NCI-H748 treated with DMSO at 0.1 percent for 48 hours (cell line): Measurements from ENCODE around the gene TPSAB1.
"Not testable (repeated sequence)": the region's sequence is repeated elsewhere in the genome, so short reads cannot be mapped to it uniquely, and the experiment has no call there.

Source experiments
- DNase-seq: peaks from one replicate; lab custom pipeline; 2025; lab: John Stamatoyannopoulos, UW

Gene TPSAB1

DNA sequence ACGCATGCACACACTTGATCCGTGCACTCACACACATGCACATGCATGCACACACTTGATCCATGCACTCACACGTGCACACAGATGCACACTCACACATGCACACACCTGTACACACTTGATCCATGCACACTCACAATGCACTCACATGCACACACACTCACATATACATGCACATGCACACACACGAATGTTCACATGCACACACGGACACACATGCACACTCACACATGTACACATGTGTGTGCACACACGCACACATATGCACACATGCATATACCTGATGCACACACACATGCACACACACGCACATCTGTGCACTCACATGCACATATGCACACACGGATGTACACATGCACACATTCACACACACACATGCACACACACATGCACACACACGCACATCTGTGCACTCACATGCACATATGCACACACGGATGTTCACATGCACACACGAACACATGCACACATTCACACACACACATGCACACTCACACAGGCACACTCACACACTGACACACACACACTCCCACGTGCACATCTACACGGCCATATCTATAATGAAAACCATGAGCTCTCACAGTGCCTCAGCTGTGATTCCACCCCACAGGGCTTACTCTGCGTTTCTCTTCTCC is 7.5 kb downstream of the TPSAB1 start:
- DNase-seq = not testable (repeated sequence)

DNA sequence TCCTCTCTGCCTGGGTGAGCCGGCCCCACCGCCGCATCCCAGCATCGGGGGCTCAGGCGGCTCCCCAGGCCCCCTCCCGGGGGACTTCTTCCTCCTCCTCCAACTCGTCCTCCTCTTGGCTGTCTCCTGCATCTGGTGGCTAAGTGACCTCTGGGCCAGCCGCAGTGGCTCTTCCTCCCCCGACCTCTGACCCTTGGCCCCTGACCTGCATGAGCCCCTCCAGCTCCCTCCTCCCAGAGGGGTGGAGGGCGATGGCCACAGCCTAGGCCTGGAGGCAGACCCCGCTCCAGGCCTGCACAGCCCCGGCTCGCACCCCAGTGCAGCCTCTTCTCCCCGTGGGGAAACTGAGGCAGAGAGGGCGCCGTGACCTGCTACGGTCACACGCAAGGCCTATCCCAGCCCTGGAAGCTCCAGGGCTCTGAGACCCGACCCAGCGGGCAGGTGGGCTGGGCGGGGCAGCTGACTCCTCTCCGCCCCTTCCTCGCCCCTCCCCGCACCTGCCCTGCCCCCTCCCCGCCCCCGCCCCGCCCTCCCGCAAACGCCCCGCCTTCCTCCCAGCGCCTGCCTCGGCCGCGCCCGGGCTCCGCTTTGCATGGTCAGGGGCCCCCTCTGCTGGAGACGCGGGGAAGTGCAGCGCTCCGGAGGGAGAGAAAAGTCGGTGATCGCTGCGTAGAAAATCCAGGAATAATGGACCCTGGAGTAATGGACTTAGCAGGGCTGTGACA is 8.7 kb downstream of the TPSAB1 start:
- not testable (repeated sequence) for DNase-seq

DNA sequence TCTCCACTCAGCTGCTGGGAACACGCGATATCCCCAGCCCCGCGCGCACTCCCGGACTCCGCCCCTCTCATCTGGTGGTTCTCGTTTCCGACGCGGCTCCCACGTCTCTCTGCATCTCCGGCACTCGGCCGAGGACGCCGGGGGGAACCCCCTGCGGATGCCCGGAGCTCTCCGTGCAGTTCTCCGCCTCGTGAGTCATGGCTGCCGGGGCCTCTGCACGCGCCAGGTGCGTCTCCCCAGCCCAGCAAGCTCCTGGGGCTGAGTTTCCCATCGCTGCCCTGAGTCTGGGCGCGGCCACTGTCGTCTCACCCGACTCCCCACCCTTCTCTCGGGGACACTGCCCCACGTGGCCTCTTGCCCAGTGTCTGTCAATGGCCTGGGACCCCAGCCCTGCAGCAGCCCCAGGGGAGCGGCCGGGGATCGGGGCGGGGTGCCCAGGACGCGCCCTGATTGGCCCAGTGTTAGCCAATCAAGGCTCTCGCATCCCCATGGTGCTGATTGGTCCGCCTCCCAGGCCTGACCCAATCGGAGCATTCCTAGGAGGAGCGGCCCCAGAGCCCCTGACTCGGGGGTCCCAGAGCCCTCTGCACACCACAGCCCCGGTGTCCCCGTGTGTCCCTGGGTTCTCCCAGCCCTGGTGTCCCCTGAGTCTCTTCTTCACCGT is 13.3 kb downstream of the TPSAB1 start:
- not testable (repeated sequence) for DNase-seq

DNA sequence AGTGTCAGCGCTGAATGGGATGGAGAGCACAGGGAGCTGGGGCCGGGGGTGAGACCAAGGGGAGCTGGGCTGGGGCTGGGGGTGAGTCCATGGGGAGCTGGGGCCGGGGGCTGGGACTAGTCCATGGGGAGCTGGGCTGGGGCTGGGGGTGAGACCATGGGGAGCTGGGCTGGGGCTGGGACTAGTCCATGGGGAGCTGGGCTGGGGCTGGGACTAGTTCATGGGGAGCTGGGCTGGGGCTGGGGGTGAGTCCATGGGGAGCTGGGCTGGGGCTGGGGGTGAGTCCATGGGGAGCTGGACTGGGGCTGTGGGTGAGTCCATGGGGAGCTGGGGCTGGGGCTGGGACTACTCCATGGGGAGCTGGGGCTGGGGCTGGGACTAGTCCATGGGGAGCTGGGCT is 14.3 kb downstream of the TPSAB1 start:
- not testable (repeated sequence) for DNase-seq

DNA sequence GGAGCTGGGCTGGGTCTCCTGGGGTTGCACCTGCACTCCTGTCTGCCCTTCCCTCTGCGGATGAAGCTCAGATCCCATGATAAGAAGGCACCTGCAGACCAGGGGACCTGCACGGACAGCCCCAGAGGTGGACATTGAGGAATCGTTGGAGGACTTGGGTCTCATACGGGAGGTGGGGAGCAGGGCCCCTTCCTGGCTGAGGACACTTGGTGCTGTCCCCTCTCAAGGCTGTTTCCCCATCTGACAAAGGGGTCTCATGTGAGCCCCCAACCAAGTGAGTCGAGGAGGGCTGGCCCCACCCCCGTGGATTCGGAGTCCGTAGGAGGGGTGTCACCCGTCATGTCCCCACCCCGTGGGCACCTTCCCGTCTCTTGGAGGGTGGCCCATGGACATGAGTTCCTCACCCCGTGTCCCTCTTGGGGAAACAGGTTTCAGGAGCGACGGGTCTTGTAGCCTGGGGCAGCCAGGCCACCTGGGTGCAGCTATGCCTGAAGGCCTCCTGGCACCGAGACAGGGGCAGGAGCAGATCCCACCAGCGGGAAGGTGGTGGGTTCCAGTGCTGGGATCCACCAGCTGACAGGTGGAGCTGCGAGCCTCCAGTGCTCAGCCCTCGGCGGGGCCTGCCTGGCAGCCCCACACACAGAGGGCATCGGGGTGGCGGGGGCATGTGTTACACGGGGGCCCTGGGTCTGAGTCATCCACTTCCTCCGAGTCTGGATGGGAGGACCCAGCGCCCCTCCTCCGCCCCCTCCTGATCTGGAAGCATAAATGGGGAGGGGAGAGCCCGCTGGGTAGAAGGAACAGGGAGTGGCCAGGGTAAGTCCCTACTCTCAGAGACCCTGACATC is 15.0 kb downstream of the TPSAB1 start, which contains the start of gene TPSD1:
Gene TPSD1 (plus strand): TSS at position 794 of the 847 bp plus-strand sequence. CDS start 212 bp downstream, outside the sequence.
- not testable (repeated sequence) for DNase-seq

DNA sequence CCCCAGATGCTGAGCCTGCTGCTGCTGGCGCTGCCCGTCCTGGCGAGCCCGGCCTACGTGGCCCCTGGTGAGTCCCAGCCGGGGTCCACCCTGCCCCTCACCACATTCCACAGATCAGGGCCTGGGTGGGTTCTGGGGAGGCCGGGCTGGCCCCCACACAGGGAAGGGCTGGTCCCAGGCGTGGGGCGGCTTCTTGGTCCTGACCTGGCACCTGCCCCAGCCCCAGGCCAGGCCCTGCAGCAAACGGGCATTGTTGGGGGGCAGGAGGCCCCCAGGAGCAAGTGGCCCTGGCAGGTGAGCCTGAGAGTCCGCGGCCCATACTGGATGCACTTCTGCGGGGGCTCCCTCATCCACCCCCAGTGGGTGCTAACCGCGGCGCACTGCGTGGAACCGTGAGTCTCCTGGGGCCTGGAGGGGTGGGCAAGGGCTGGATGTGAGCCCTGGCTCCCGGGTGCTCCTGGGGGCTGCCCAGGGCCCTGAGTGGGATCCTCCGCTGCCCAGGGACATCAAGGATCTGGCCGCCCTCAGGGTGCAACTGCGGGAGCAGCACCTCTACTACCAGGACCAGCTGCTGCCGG is 15.9 kb downstream of the TPSAB1 start:
- not testable (repeated sequence) for DNase-seq

DNA sequence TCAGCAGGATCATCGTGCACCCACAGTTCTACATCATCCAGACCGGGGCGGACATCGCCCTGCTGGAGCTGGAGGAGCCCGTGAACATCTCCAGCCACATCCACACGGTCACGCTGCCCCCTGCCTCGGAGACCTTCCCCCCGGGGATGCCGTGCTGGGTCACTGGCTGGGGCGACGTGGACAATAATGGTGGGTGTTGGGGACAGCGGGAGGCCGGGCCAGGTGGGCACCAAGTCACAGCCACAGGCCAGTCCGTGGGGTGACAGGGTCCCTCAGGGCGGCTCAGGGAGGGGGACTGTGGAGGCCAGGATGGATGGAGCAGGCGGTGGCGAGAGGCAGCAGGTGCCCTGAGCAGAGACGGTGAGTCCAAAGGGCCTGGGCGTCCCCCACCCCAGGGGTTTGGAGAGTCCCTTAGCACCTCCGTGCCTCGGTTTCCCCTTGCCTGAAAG is 16.4 kb downstream of the TPSAB1 start:
- DNase-seq = no peak

DNA sequence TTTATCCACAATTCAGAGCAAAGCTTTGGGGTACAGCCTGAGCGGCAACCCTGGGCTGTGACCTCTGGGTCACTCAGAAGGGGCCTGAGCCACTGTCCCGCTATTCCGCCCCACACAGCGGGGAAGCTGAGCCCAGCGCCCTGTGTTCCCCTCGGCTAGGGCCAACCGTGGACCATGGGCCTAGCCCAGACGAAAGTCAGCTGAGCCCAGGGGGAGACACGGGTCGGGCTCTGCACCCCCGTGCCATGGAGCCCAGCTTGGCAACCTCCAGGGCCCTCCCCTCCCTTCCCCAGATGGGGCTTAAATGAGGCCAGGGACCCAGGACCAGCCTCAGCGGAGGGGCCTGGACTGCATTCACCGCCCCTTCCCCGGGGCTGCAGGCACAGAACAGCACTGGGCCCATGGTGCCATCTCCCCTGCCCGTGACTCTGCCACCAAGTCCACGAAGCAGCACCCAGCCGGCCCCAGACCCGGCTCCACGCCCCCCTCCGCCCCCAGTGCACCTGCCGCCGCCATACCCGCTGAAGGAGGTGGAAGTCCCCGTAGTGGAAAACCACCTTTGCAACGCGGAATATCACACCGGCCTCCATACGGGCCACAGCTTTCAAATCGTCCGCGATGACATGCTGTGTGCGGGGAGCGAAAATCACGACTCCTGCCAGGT is 17.2 kb downstream of the TPSAB1 start:
- no peak for DNase-seq

DNA sequence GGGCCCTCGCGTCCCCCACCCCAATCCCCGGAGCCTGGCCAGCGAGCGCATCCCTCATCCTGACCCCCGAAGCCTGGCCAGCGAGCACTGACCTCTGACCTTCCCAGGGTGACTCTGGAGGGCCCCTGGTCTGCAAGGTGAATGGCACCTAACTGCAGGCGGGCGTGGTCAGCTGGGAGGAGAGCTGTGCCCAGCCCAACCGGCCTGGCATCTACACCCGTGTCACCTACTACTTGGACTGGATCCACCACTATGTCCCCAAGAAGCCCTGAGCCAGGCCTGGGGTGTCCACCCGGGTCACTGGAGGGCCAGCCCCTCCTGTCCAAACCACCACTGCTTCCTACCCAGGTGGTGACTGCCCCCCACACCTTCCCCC is 17.7 kb downstream of the TPSAB1 start:
- DNase-seq = no peak

DNA sequence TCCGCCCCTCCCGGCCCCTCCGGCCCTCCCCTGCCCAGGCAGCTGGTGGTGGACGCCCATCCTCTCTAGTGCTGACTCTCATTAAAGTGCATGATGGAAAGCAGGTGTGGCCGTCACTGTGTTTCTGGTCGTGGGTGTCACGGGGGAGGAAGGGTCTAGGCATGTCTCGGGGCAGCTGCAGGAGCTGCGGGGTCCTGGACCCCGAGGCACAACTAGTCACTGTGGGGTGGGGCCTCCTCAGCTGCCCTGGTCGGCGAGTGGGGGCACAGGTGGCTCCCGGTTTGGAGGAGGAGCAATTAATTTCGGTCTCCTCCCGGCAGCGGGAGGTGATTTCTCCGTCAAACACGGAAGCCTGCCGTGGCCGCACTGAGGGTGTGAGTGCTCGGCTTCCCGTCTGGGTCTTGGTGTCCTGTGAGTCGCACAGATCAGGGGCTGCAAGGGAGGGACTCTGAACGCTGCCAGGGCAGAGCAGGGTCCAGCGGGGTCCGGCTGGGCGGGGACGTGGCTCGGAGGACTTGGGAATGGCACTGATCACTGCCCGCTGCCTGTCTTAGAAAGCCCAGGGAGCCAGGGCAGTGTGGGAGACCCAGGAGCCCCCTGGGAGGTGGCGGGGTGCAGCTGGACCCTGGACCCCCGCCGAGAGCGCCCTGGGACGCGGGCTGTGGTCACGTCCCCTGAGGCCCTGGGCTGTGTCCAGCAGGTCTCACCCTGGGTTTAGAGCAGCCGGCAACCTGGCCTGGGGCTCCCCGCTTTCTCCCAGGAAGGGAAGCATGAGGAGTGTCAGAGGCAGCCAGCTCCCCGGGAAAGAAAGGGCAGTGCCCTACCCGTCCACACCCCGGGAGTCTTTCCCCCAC is 18.6 kb downstream of the TPSAB1 start:
- no peak for DNase-seq

DNA sequence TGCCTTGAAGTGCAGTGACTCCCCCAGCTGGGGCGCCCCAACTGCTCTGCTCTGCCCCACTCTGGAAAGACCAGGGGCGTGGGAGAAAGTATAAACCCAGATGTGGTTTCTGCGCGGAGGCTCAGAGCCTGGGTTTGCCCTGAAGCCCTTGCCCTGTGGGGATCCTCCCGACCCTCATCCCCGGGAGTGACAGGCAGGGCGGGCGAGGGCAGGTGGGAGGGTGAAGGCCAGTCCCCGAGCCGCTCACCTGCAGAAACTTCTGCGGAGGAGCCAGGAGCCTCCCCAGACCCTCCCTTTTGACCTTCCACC is 19.2 kb downstream of the TPSAB1 start:
- DNase-seq = no peak

DNA sequence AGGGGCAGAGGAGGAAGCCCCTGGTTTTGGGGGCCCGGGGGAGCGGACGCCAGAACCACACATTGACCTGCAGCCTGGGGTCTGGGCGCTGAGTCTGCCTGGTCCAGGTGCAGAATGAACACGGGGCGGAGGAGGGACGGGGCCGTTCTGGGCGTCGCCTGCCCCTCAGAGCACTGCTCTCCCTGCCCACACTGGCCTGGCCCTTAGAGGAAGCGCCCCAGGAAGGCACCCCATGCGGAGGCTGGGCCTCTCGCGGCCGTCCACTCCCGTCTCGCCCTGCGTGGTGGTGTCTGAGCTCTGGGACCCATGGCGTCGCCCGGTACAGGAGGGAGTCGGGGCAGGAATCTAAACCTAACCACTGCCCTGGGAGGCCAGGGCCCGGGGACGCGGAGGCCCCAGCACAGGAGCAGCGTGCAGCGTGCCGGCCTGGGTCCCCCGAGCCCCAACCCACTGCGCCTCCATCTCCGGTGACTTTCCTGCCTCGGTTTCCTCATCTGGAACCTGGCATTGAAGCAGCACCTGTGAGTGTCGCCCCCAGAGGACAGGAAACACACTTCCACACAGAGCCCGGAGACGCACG is 19.7 kb downstream of the TPSAB1 start:
- no peak for DNase-seq

DNA sequence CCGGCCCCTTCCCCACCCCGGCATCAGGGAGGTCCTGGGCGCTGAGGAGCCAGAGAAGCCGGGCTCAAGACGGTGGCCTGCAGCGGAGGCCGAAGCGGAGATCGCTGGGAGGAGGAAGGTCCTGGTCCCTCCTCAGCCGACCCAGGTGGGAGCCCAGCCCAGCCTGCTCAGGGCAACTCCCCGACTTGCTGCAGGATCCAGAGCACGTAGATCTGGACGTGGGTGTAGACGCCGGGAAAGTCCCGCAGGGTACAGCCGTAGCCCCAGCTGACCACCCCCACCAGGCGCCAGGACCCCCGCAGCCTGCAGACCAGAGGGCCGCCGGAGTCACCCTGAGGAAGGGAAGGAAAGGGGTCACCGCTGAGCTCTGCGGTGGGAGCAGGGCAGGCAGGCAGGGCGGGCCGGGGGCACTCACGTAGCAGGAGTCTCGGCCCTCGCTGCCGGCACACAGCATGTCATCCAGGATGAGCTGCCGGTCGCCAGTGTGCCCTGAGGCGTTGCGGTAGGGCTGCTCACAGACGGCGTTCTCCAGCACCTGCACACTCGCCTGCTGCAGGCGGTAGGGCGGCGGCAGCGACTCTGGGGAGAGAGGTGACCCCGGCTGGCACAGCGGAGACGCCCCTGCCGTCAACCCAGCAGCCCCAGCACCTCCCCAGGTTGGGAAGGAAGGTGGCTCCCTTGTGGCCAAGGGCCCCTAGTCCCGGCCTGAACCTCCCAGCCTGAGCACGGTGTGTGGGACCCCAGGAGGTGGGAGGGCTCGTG is 20.8 kb downstream of the TPSAB1 start:
- DNase-seq = no peak

DNA sequence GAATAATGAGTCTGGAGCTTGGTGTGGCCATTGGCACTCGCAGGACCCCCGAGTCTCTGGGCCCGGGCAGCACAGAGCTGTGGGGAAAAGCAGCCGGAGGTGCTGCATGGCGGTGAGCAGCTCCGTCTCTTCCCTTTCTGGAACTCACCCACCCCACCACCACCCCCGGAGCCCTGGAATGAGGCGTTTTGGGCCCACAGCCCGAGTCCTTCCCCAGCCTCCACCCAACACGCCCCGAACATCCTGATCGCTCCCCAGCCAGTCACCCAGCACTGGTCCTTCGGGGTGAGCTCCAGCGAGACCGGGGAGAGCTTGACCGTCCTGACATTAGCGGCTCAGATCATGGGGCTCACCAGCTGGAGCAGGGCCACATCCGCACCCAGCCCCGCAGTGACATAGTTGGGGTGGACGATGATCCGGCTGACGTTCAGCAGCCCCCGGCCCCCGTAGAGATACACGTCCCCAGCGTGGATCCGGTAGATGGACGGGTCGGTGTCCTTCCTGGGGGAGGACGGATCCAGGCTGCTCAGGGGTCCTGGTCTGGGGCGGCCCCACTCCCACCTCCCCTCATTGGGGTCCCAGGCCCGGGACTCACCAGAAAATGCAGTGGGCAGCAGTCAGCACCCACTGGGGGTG is 21.8 kb downstream of the TPSAB1 start:
- no peak for DNase-seq

DNA sequence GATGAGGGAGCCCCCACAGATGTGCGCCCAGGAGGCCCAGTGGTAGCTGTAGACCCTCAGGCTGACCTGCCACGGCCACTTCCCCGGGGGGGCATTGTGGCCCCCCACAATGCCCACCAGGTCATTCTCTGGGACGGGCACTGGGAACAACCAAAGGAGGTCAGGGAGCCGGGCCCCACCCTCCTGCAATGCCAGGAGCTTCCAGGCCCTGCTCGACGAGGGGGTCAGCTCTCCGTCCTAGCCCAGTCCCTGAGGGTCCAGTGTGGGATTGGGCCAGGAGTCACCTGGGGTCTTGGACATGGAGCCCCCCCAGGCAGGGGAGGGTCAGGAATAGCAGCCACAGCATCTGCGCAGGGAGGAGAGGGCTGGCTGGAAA is 22.3 kb downstream of the TPSAB1 start:
- no peak for DNase-seq

DNA sequence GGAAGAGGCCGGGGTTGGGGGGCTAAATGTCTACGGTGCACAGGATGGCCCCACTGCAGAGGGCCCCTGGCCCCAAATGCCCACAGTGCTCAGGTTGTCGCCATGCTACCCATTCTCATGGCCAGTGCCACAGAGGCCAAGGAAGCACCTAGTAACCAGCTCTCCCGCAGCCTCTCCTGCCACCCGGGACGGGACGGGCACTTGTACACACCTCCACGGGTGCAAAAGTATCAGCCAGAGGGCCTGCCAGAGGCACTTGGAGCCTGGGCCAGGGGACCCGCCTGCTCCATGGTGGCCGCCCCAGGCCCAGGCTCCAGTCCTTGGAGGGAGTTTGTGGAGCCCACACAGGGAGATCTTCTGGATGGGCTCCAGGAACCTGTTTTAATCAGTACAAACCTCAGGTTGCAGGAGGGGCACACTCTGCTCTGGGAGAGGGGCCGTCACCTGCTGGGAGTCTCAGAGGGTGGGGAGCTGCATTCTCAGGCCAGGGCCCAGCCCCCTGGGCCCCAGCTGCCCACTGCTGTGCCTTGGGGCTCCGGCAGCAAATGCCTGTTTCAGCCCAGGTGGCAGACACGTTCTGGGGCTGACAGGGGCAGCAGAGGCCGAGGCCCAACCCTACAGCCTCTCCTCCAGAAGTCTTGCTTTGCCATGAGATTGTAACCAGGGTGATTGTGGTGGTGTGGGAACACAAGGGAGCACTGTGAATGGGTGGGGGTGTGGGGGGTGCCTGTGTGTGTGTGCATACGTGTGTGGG is 23.3 kb downstream of the TPSAB1 start:
- DNase-seq = no peak

DNA sequence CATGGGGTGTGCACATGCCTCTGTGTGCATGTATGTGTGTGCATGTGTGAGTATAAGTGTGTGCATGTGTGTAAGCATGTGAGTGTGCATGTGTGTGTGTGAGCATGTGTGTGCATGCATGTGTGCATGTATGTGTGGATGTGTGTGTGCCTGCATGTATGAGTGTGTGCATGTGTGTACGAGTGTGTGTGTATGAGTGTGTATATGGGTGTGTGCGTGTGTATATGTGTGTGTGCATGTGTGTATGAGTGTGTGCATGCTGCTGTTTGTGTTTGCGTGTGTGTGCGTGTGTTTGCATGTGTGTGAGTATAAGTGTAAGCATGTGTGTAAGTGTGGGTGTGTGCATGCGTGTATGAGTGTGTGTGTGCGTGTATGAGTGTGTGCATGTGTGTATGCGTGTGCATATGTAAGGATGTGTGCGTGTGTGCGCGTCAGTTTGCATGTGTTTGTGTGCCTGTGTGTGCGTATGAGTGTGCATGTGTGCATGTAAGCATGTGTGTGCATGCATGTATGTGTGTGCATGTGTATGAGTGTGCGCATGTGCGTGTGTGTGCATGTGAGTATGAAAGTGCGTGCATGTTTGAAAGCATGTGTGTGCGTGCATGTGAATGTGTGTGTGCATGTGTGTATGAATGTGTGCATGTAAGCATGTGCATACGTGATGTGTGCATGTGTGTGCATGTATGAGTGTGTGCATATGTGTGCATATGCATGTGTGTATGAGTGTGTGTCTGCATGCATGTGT is 24.0 kb downstream of the TPSAB1 start:
- DNase-seq = no peak
